ENCODE measurements around the gene BCAP29. TPM values are rescaled to one million over a fixed set of nuclear protein-coding genes. Genes with fewer than 3 reads are reported as not detected.
A peak's percentile ranks its signal among the peaks of the same experiment; 100 is the strongest.

BCAP29 gene
- total and polyA plus RNA-seq, 2 donors (not counting 3 experiments of a cell fraction or from before 2014, with no cell fraction given), result 122 to 162 TPM

- CTCF ChIA-PET, result interaction anchor here (0.6 to 3.0 kb wide), 9 partner anchors 9 to 311 kb away, joined by 3 to 10 read pairs (median 4); no protein-coding TSS in a partner anchor
- no peaks in the 10 kb centered on the region for H3K36me3 ChIP-seq (ENCODE audit: control insufficient read depth in 2 of 2, extremely low read depth in 1 of 2, insufficient read depth in 2 of 2, low read length in 2 of 2)
- TF ChIP-seq POLR2AphosphoS5 (IDR thresholded peaks at IDR 0.05; ENCODE audit: insufficient read depth, low read depth, low read length), result peak; percentile 66
- peak; percentile 88 for TF ChIP-seq POLR2A (IDR thresholded peaks at IDR 0.05; ENCODE audit: low read depth, low read length)
- no peak for TF ChIP-seq EZH2 (IDR thresholded peaks at IDR 0.05; ENCODE audit: borderline replicate concordance, low read depth, low read length, severe bottlenecking)
- H3K79me2 ChIP-seq (ENCODE audit: control insufficient read depth, insufficient read depth, low read length), result peaks cover 43% of the 10 kb centered on the region
- no peaks in the 10 kb centered on the region for H4K20me1 ChIP-seq (replicated peaks; ENCODE audit: control insufficient read depth, extremely low read depth, insufficient read depth, low read length)
- POLR2A ChIA-PET, result interaction anchor here (0.6 to 1.2 kb wide), 3 partner anchors 15 to 293 kb away, joined by 3 to 5 read pairs (median 3); no protein-coding TSS in a partner anchor
- FAIRE-seq (peak; percentile 60), DNase-seq (ENCODE audit: low read depth, low spot score) (peak; percentile 89)
- dilution Hi-C loops (cut with MboI; ENCODE audit: extremely low pct_ligation_motif_present, low sequenced_read_pairs) (no loop called here), intact Hi-C loops (cut with micrococcal nuclease) (loop anchor here (1.0 to 10.0 kb wide), 3 partner anchors 31 to 161 kb away; no protein-coding TSS in a partner anchor)
- H3K9me1 ChIP-seq (replicated peaks; ENCODE audit: control insufficient read depth, extremely low read depth, insufficient read depth, low read length), result no peaks in the 10 kb centered on the region
- peak within 1 kb of the TSS; percentile 87 to 99 (median 95) for H3K4me3 ChIP-seq (replicated peaks in 1 of 3; ENCODE audit: insufficient read depth in 1 of 3, low read depth in 1 of 3, low read length in 3 of 3)
- H2AFZ ChIP-seq (ENCODE audit: low read depth, low read length), result peak within 1 kb of the TSS; percentile 98
- BruUV-seq (replicated peaks), result no TSS peak
- peak within 1 kb of the TSS; percentile 91 for H3K27ac ChIP-seq (ENCODE audit: insufficient read depth, low read depth, low read length)
- no peaks in the 10 kb centered on the region for H3K9me3 ChIP-seq (replicated peaks; ENCODE audit: control insufficient read depth, insufficient read depth, low read length)
- no peaks in the 10 kb centered on the region for H3K27me3 ChIP-seq (ENCODE audit: control insufficient read depth in 2 of 2, insufficient read depth in 2 of 2, low read length in 2 of 2)
- H3K4me1 ChIP-seq (ENCODE audit: control insufficient read depth, extremely low read depth, insufficient read depth, low read length), result peaks cover 33% of the 10 kb centered on the region
- H3K9ac ChIP-seq (replicated peaks; ENCODE audit: extremely low read depth, insufficient read depth, low read length), result peak within 1 kb of the TSS; percentile 78
- H3K4me2 ChIP-seq (ENCODE audit: insufficient read depth, low read length), result peak within 1 kb of the TSS; percentile 99
Measured at GRCh38 chr7:107563775-107564552, 16.1 kb upstream of the BCAP29 start, which contains the start of the genes COG5 and DUS4L. Gene COG5 (minus strand): TSS chr7:107563920. CDS start chr7:107563896, 24 bp downstream. Gene DUS4L (plus strand): TSS chr7:107563971. CDS start chr7:107567071, 3,100 bp downstream.

GRCh38 chr7:107564553-107565298, 15.3 kb upstream of the BCAP29 start:
- Histone ChIP-seq H3K9ac (replicated peaks; ENCODE audit: extremely low read depth, insufficient read depth, low read length) (peak overlapping the region; percentile 78), H3K36me3 (ENCODE audit: control insufficient read depth in 2 of 2, extremely low read depth in 1 of 2, insufficient read depth in 2 of 2, low read length in 2 of 2) (no peaks in the 10 kb centered on the region), H3K4me2 (ENCODE audit: insufficient read depth, low read length) (peak overlapping the region; percentile 89), H3K9me1 (replicated peaks; ENCODE audit: control insufficient read depth, extremely low read depth, insufficient read depth, low read length) (no peaks in the 10 kb centered on the region), H3K79me2 (ENCODE audit: control insufficient read depth, insufficient read depth, low read length) (peaks cover 35% of the 10 kb centered on the region), H3K27me3 (ENCODE audit: control insufficient read depth in 2 of 2, insufficient read depth in 2 of 2, low read length in 2 of 2) (no peaks in the 10 kb centered on the region), H3K4me3 (replicated peaks in 1 of 3; ENCODE audit: insufficient read depth in 1 of 3, low read depth in 1 of 3, low read length in 3 of 3) (peak overlapping the region; percentile 87 to 99 (median 95)), H2AFZ (ENCODE audit: low read depth, low read length) (peak overlapping the region; percentile 50), H3K9me3 (replicated peaks; ENCODE audit: control insufficient read depth, insufficient read depth, low read length) (no peaks in the 10 kb centered on the region), H3K27ac (ENCODE audit: insufficient read depth, low read depth, low read length) (peak overlapping the region; percentile 91), H3K4me1 (ENCODE audit: control insufficient read depth, extremely low read depth, insufficient read depth, low read length) (peaks cover 30% of the 10 kb centered on the region), H4K20me1 (replicated peaks; ENCODE audit: control insufficient read depth, extremely low read depth, insufficient read depth, low read length) (no peaks in the 10 kb centered on the region)
- POLR2A ChIA-PET, result interaction anchor here (0.6 to 1.3 kb wide), 5 partner anchors 14 to 293 kb away, joined by 3 to 5 read pairs (median 3); partner anchors contain the start of gene CBLL1
- CTCF ChIA-PET, result interaction anchor here (0.8 to 3.0 kb wide), 7 partner anchors 11 to 161 kb away, joined by 3 to 10 read pairs (median 3); no protein-coding TSS in a partner anchor
- intact Hi-C loops (cut with micrococcal nuclease), result loop anchor here (1.0 to 10.0 kb wide), 4 partner anchors 15 to 160 kb away; no protein-coding TSS in a partner anchor
- peak; percentile 82 for DNase-seq (ENCODE audit: low read depth, low spot score)
- TSS peak; percentile 52 for BruUV-seq (replicated peaks)
- dilution Hi-C loops (cut with MboI; ENCODE audit: extremely low pct_ligation_motif_present, low sequenced_read_pairs), result no loop called here
- FAIRE-seq, result peak; percentile 76
- TF ChIP-seq POLR2A (IDR thresholded peaks at IDR 0.05; ENCODE audit: low read depth, low read length) (peak; percentile 16), GATA2 (IDR thresholded peaks at IDR 0.05; ENCODE audit: insufficient read depth, insufficient read length, low read depth, low read length) (no peak), JUN (IDR thresholded peaks at IDR 0.05; ENCODE audit: borderline replicate concordance, insufficient read depth, insufficient read length, low read depth) (peak; percentile 86), FOS (IDR thresholded peaks at IDR 0.05; ENCODE audit: borderline replicate concordance, insufficient read depth, low read length) (peak; percentile 94)

Measured in endothelial cell of umbilical vein (primary cell).